ENCODE measurements around the gene ABCC3.

ABCC3 gene

DNA sequence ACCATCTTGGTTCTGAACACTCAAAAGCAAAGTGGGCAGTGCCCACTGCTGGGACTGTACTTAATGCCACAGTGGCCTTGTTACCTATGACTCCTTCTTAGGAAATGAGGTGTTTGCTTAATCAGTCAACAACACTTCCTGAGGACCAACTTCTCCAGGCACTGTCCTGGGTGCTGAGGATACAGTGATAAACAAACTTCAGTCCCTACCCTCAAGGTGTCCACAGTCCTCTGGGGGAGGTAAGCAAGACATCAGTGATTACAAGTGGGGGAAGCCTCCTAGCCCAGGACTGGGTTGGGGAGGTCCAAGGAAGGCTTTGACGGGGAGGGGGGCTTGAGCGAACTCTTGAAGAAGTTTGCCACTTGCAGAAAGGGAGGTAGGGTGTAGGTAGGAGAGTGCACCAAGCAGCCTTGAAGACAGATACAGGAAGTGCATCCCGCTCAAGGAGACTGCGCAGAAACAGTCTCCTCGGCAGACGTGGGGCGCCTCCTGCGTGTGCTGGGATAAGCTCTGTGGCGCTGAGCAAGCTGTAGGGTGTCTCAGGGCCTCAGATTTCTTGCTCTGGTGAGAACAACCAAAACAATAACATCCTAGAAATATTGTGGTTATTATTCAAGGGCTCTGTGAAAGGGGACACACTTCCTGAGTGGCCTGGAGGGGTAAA is 2.6 kb upstream of the ABCC3 start:
- Histone ChIP-seq H3K27me3 (ENCODE audit: control insufficient read depth, insufficient read depth, low read length) (peaks cover 58% of the 10 kb centered on the region), H3K27ac (ENCODE audit: low read length) (no peak overlapping the region), H3K4me1 (ENCODE audit: control insufficient read depth, low read depth, low read length) (peaks cover 15% of the 10 kb centered on the region)

GRCh38 chr17:50632637-50633036 is 2.0 kb upstream of the ABCC3 start:
- Histone ChIP-seq H3K36me3 (ENCODE audit: control insufficient read depth, low read depth, low read length) (no peaks in the 10 kb centered on the region), H3K4me3 (ENCODE audit: low read length) (no peak overlapping the region), H3K27me3 (ENCODE audit: control insufficient read depth, insufficient read depth, low read length) (peaks cover 56% of the 10 kb centered on the region), H3K27ac (ENCODE audit: low read length) (no peak overlapping the region), H3K9me3 (ENCODE audit: control insufficient read depth, low read depth, low read length) (no peaks in the 10 kb centered on the region), H3K9ac (ENCODE audit: low read length) (no peak overlapping the region), H3K4me1 (ENCODE audit: control insufficient read depth, low read depth, low read length) (peaks cover 12% of the 10 kb centered on the region)

More for the DNA sequence above, 2.6 kb upstream of the ABCC3 start:
- H3K4me3 ChIP-seq (ENCODE audit: low read length): no peak overlapping the region
- H3K9ac ChIP-seq (ENCODE audit: low read length): no peak overlapping the region
- no peaks in the 10 kb centered on the region for H3K36me3 ChIP-seq (ENCODE audit: control insufficient read depth, low read depth, low read length)
- no peaks in the 10 kb centered on the region for H3K9me3 ChIP-seq (ENCODE audit: control insufficient read depth, low read depth, low read length)

- Histone ChIP-seq H3K4me3 (ENCODE audit: low read length) (no peak overlapping the region), H3K36me3 (ENCODE audit: control insufficient read depth, low read depth, low read length) (no peaks in the 10 kb centered on the region), H3K27me3 (ENCODE audit: control insufficient read depth, insufficient read depth, low read length) (peaks cover 50% of the 10 kb centered on the region), H3K4me1 (ENCODE audit: control insufficient read depth, low read depth, low read length) (peaks cover 2% of the 10 kb centered on the region), H3K9me3 (ENCODE audit: control insufficient read depth, low read depth, low read length) (no peaks in the 10 kb centered on the region), H3K27ac (ENCODE audit: low read length) (no peak overlapping the region), H3K9ac (ENCODE audit: low read length) (no peak overlapping the region)
Measured at GRCh38 chr17:50633683-50634082, 998 bp upstream of the ABCC3 start.

DNA sequence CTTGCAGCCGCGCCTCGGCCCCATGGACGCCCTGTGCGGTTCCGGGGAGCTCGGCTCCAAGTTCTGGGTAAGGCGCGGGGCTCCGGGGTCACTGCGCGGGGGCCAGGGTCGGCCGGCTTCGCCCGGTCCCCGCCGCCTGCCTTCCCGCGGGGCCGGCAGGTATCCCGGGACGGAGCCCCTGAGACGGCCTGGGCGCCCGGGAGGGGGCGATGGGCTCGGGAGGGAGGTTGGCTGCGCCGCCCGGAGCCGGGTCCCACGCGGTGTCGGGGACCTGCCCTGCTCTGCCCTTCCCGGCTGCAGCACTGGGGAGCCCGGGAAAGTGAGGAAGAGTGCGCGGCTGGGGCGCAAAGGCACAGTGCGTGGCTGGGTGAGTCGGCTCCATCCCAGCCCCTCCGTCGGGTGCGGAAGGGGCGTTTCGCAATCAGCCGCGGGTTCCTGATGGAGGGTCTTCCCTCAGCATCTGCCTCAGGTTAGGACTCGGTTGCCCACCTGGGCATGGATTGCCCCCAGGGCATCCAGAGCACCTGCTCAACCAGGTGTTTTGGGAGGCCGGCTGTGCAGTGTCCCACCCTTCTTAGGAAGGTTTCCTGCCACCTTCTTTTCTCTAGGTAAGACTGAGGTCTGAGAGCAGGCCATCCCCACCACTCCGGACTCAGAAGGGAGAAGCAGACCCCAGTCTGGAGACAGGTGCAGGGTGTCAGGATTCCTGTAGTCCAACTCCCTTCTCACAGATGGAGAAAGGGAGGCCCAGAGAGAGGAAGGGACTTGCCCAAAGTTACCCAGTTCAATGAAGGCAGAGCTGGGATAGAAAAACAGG is 442 bp downstream of the ABCC3 start:
- Histone ChIP-seq H3K27me3 (ENCODE audit: control insufficient read depth, insufficient read depth, low read length) (peaks cover 50% of the 10 kb centered on the region), H3K9me3 (ENCODE audit: control insufficient read depth, low read depth, low read length) (no peaks in the 10 kb centered on the region), H3K36me3 (ENCODE audit: control insufficient read depth, low read depth, low read length) (no peaks in the 10 kb centered on the region), H3K27ac (ENCODE audit: low read length) (no peak overlapping the region), H3K4me3 (ENCODE audit: low read length) (peak overlapping the region; percentile 35), H3K4me1 (ENCODE audit: control insufficient read depth, low read depth, low read length) (no peaks in the 10 kb centered on the region), H3K9ac (ENCODE audit: low read length) (no peak overlapping the region)

DNA sequence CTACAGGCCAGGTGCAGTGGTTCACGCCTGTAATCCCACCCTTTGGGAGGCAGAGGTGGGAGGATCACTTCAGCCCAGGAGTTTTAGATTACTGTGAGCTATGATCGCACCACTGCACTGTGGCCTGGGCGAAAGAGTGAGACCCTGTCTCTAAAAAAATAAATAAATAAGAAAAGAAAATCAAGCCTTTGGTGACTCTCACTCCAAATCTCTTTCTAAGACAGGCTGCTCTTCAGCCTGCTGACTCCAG is 976 bp downstream of the ABCC3 start:
- H3K4me3 ChIP-seq (ENCODE audit: low read length): no peak overlapping the region
- no peak overlapping the region for H3K27ac ChIP-seq (ENCODE audit: low read length)
- no peaks in the 10 kb centered on the region for H3K36me3 ChIP-seq (ENCODE audit: control insufficient read depth, low read depth, low read length)
- H3K4me1 ChIP-seq (ENCODE audit: control insufficient read depth, low read depth, low read length): no peaks in the 10 kb centered on the region
- no peak overlapping the region for H3K9ac ChIP-seq (ENCODE audit: low read length)
- no peaks in the 10 kb centered on the region for H3K9me3 ChIP-seq (ENCODE audit: control insufficient read depth, low read depth, low read length)
- H3K27me3 ChIP-seq (ENCODE audit: control insufficient read depth, insufficient read depth, low read length): peaks cover 50% of the 10 kb centered on the region

GRCh38 chr17:50635982-50636803 is 1.5 kb downstream of the ABCC3 start:
- H3K36me3 ChIP-seq (ENCODE audit: control insufficient read depth, low read depth, low read length): no peaks in the 10 kb centered on the region
- no peak overlapping the region for H3K9ac ChIP-seq (ENCODE audit: low read length)
- H3K4me1 ChIP-seq (ENCODE audit: control insufficient read depth, low read depth, low read length): peaks cover 3% of the 10 kb centered on the region
- H3K4me3 ChIP-seq (ENCODE audit: low read length): no peak overlapping the region
- H3K9me3 ChIP-seq (ENCODE audit: control insufficient read depth, low read depth, low read length): no peaks in the 10 kb centered on the region
- no peak overlapping the region for H3K27ac ChIP-seq (ENCODE audit: low read length)
- peaks cover 50% of the 10 kb centered on the region for H3K27me3 ChIP-seq (ENCODE audit: control insufficient read depth, insufficient read depth, low read length)

- Histone ChIP-seq H3K9ac (ENCODE audit: low read length) (no peak overlapping the region), H3K36me3 (ENCODE audit: control insufficient read depth, low read depth, low read length) (no peaks in the 10 kb centered on the region), H3K27me3 (ENCODE audit: control insufficient read depth, insufficient read depth, low read length) (peaks cover 50% of the 10 kb centered on the region), H3K9me3 (ENCODE audit: control insufficient read depth, low read depth, low read length) (no peaks in the 10 kb centered on the region), H3K27ac (ENCODE audit: low read length) (no peak overlapping the region), H3K4me1 (ENCODE audit: control insufficient read depth, low read depth, low read length) (peaks cover 5% of the 10 kb centered on the region), H3K4me3 (ENCODE audit: low read length) (no peak overlapping the region)
Measured at GRCh38 chr17:50636804-50637195, 2.1 kb downstream of the ABCC3 start.

- H3K27ac ChIP-seq (ENCODE audit: low read length): no peak overlapping the region
Measured at GRCh38 chr17:50637829-50638605, 3.3 kb downstream of the ABCC3 start.

GRCh38 chr17:50638606-50638965 is 3.9 kb downstream of the ABCC3 start:
- H3K4me1 ChIP-seq (ENCODE audit: control insufficient read depth, low read depth, low read length): peaks cover 5% of the 10 kb centered on the region
- H3K9me3 ChIP-seq (ENCODE audit: control insufficient read depth, low read depth, low read length): no peaks in the 10 kb centered on the region
- H3K4me3 ChIP-seq (ENCODE audit: low read length): no peak overlapping the region
- peaks cover 33% of the 10 kb centered on the region for H3K27me3 ChIP-seq (ENCODE audit: control insufficient read depth, insufficient read depth, low read length)
- no peak overlapping the region for H3K27ac ChIP-seq (ENCODE audit: low read length)
- no peaks in the 10 kb centered on the region for H3K36me3 ChIP-seq (ENCODE audit: control insufficient read depth, low read depth, low read length)
- H3K9ac ChIP-seq (ENCODE audit: low read length): no peak overlapping the region

More at GRCh38 chr17:50637829-50638605, 3.3 kb downstream of the ABCC3 start:
- no peaks in the 10 kb centered on the region for H3K36me3 ChIP-seq (ENCODE audit: control insufficient read depth, low read depth, low read length)
- peaks cover 39% of the 10 kb centered on the region for H3K27me3 ChIP-seq (ENCODE audit: control insufficient read depth, insufficient read depth, low read length)
- H3K4me1 ChIP-seq (ENCODE audit: control insufficient read depth, low read depth, low read length): peaks cover 5% of the 10 kb centered on the region
- no peak overlapping the region for H3K4me3 ChIP-seq (ENCODE audit: low read length)
- no peak overlapping the region for H3K9ac ChIP-seq (ENCODE audit: low read length)
- H3K9me3 ChIP-seq (ENCODE audit: control insufficient read depth, low read depth, low read length): no peaks in the 10 kb centered on the region

GRCh38 chr17:50638966-50639713 is 4.5 kb downstream of the ABCC3 start:
- Histone ChIP-seq H3K27ac (ENCODE audit: low read length) (no peak overlapping the region), H3K4me1 (ENCODE audit: control insufficient read depth, low read depth, low read length) (peaks cover 5% of the 10 kb centered on the region), H3K27me3 (ENCODE audit: control insufficient read depth, insufficient read depth, low read length) (peaks cover 28% of the 10 kb centered on the region), H3K9me3 (ENCODE audit: control insufficient read depth, low read depth, low read length) (no peaks in the 10 kb centered on the region), H3K36me3 (ENCODE audit: control insufficient read depth, low read depth, low read length) (no peaks in the 10 kb centered on the region), H3K9ac (ENCODE audit: low read length) (no peak overlapping the region), H3K4me3 (ENCODE audit: low read length) (no peak overlapping the region)
